Keratinocyte (primary cell): ENCODE data around the gene LEAP2.

Source experiments
- EZH2 ChIP-seq: IDR thresholded peaks from one replicate; pipeline ENCODE4 v1.6.1; 2012; ENCODE audit warnings: inconsistent platforms, mild to moderate bottlenecking, low read length, moderate library complexity
- TF ChIP-seq, protein P1 (sequence below), 3 experiments: IDR thresholded peaks in 1 of 3; conservative IDR thresholded peaks in 1 of 3; optimal IDR thresholded peaks in 1 of 3; 2 replicates in 2 of 3; 3 replicates in 1 of 3; pipeline versions ENCODE3 to v1.5.1; 2011; ENCODE audit warnings: low read length in 3 of 3, mild to moderate bottlenecking in 3 of 3, moderate library complexity in 2 of 3, control low read depth in 1 of 3, inconsistent platforms in 1 of 3; ENCODE audit not compliant: insufficient read depth in 2 of 3; ENCODE audit errors: extremely low read depth in 1 of 3

DNA sequence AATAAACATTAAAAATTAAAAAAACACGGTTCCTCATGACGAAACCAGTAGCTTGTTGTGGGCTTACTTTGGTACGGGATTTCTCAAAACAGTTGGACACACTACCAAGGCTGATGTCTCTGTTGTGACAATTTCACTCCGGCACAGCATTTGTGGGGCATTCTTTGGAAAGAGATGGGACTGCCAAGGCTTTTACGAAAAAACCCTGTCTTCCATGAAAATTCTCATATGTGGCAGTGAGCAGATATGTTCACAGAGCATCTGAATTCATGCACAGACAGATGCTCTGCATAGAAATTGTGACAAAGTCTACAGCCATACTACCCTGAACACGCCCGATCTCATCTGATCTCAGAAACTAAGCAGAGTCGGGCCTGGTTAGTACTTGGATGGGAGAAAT lies 25.2 kb upstream of the LEAP2 start:
- TF ChIP-seq, protein P1, sequence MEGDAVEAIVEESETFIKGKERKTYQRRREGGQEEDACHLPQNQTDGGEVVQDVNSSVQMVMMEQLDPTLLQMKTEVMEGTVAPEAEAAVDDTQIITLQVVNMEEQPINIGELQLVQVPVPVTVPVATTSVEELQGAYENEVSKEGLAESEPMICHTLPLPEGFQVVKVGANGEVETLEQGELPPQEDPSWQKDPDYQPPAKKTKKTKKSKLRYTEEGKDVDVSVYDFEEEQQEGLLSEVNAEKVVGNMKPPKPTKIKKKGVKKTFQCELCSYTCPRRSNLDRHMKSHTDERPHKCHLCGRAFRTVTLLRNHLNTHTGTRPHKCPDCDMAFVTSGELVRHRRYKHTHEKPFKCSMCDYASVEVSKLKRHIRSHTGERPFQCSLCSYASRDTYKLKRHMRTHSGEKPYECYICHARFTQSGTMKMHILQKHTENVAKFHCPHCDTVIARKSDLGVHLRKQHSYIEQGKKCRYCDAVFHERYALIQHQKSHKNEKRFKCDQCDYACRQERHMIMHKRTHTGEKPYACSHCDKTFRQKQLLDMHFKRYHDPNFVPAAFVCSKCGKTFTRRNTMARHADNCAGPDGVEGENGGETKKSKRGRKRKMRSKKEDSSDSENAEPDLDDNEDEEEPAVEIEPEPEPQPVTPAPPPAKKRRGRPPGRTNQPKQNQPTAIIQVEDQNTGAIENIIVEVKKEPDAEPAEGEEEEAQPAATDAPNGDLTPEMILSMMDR (optimal IDR thresholded peaks at IDR 0.05 in 1 of 3, IDR thresholded peaks at IDR 0.05 in 1 of 3, conservative IDR thresholded peaks at IDR 0.05 in 1 of 3; ENCODE audit: extremely low read depth in 1 of 3, insufficient read depth in 2 of 3, low read length in 3 of 3) = no peak
- no peak for TF ChIP-seq EZH2
